Right lobe of liver (tissue), 6 donors: ENCODE data around the gene MEP1B. TPM values are rescaled to one million over a fixed set of nuclear protein-coding genes. Genes with fewer than 3 reads are reported as not detected.

Experiments used
- ATAC-seq, 4 donors: fragments of 200-7000 bp; cut with Tn5 transposase; one replicate each; pipeline ENCODE4 v1.9.1; 2020; ENCODE audit warnings: mild to moderate bottlenecking in 4 of 4, moderate library complexity in 4 of 4
- DNase-seq, 3 donors: peaks; one replicate each; pipeline ENCODE4 v3.0.0-alpha.2; 2020
- H3K27ac ChIP-seq, 3 donors: fragments of 200-600 bp; one replicate each; pipeline ENCODE4 v1.8.0; 2022
- H3K27me3 ChIP-seq, 2 donors: fragments of 200-600 bp; one replicate each; pipeline ENCODE4 v1.8.0; 2022
- H3K36me3 ChIP-seq, 4 donors: fragments of 200-600 bp; sonication (generic) in 1 of 4; one replicate each; pipeline versions ENCODE4 v1.5.1 to v1.8.0; 2017 to 2022; ENCODE audit warnings: control low read depth in 1 of 4
- H3K4me1 ChIP-seq, 4 donors: fragments of 200-600 bp; sonication (generic) in 1 of 4; one replicate each; pipeline versions ENCODE4 v1.5.1 to v1.8.0; 2017 to 2022; ENCODE audit warnings: control low read depth in 1 of 4
- H3K4me3 ChIP-seq, 3 donors: fragments of 200-600 bp; one replicate each; pipeline ENCODE4 v1.8.0; 2022
- H3K9me3 ChIP-seq, 4 donors: fragments of 200-600 bp; sonication (generic) in 1 of 4; one replicate each; pipeline versions ENCODE4 v1.5.1 to v1.8.0; 2017 to 2022; ENCODE audit warnings: control low read depth in 1 of 4
- CTCF ChIP-seq, 4 donors: fragments of 200-600 bp in 3 of 4; fragments of 450-650 bp in 1 of 4; IDR thresholded peaks; one replicate each; pipeline versions ENCODE4 v1.5.1 to v1.8.0; 2016 to 2022; ENCODE audit warnings: antibody characterized with exemption in 4 of 4, mild to moderate bottlenecking in 2 of 4
- POLR2A ChIP-seq: fragments of 450-650 bp; IDR thresholded peaks from one replicate; pipeline ENCODE4 v1.6.1; 2017; ENCODE audit warnings: antibody characterized with exemption, mild to moderate bottlenecking
- WGBS: methylation state at CpG from one replicate; pipeline ENCODE4 v1.1.6; 2018; ENCODE audit warnings: low coverage, low lambda C conversion rate; ENCODE audit not compliant: insufficient coverage; ENCODE audit errors: missing lambda C conversion rate; 5-methylcytosine and 5-hydroxymethylcytosine counted together
- intact Hi-C, 2 donors: fragments of 100-400 bp; cut with DNase I; formaldehyde crosslinking; loops; one replicate each; pipeline versions ENCODE4 v1.11.2 to v1.14.1; 2022
- long read RNA-seq: library from polyadenylated mRNA; unstranded; transcript quantifications from one replicate; pipeline ENCODE4 v2.0.0, GENCODE V29; 2019
- total RNA-seq, 6 experiments: library from RNA; depleted of rRNA in 2 of 6; stranded (reverse); fragments of >200 nt in 2 of 6; fragmentation: NEBNext Ultra II Directional in 3 of 6; extraction: Animal tissue kit (Norgen Biotek cat#: 25700) in 3 of 6; gene quantifications; one replicate each; pipeline versions ENCODE4 v1.1.0 to v1.2.4, GENCODE V29; 2016 to 2023
- donor health status: DM: no; HTN: yes; CAD: no.
- donor health status: DM: no; HTN: no; CAD: no.
- donor health status: DM: no; HTN: no; CAD: no.
- donor health status: DM: no; HTN: yes; CAD: no.
- donor health status: DM: no; HTN: yes; CAD: no.

The MEP1B gene
- total RNA-seq = 1 to 10 TPM in 1 of 6 experiments, under 1 TPM in 3, not detected in 2; 0.56 to 1.7 (median 0.66) TPM
- long read RNA-seq = 0 reads

DNA sequence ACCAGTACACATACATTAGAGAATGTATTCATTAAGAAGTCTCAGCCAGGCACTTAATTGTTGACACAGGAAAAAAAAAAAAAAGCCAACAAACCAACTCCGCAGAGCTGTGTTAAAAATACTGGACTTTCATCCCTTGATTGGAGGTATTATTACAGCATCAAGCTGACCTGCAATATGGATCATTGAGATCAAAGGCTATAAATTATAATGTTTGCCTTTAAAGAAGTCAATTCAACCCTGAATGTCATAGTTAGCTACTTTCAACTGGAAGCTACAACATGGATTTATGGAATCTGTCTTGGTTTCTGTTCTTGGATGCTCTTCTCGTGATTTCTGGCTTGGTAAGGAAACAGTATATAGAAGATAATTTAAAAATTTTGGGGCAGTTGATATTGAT lies at the start of gene MEP1B:
TSS of gene MEP1B (plus strand) at position 250 of the 400 bp plus-strand sequence. CDS start at position 282, 32 bp downstream.
- peaks cover 0 to 6% (median 0%) of the 10 kb centered on the region in 4 donors for H3K4me1 ChIP-seq
- no peaks in the 10 kb centered on the region for H3K9me3 ChIP-seq
- intact Hi-C loops = no loop called here
- H3K36me3 ChIP-seq = no peaks in the 10 kb centered on the region
- no peak within 1 kb of the TSS for H3K27ac ChIP-seq
- WGBS = 46% methylated on average over 2 of the region's 2 CpGs
- TF ChIP-seq POLR2A (no peak), CTCF (IDR thresholded peaks at IDR 0.05) (no peak)
- peak; percentile 33 to 68 (median 60) for ATAC-seq
- H3K4me3 ChIP-seq = no peak within 1 kb of the TSS
- no peaks in the 10 kb centered on the region for H3K27me3 ChIP-seq
- DNase-seq = no peak

GRCh38 chr18:32148185-32148870 lies 41.5 kb upstream of the MEP1B start:
- DNase-seq (no peak), ATAC-seq (peak in 2 of 4 donors; percentile 61 to 70)
- Histone ChIP-seq H3K4me3 (no peak overlapping the region), H3K36me3 (no peaks in the 10 kb centered on the region), H3K9me3 (no peaks in the 10 kb centered on the region), H3K27ac (no peak overlapping the region), H3K27me3 (no peaks in the 10 kb centered on the region), H3K4me1 (no peaks in the 10 kb centered on the region)
- 34% methylated on average over 2 of the region's 2 CpGs for WGBS
- intact Hi-C loops = no loop called here
- TF ChIP-seq POLR2A = no peak
- no peak for TF ChIP-seq CTCF (IDR thresholded peaks at IDR 0.05)

GRCh38 chr18:32152705-32153448 lies 37.0 kb upstream of the MEP1B start:
- Histone ChIP-seq H3K27me3 (no peaks in the 10 kb centered on the region), H3K27ac (no peak overlapping the region), H3K9me3 (no peaks in the 10 kb centered on the region), H3K4me1 (no peaks in the 10 kb centered on the region), H3K4me3 (no peak overlapping the region), H3K36me3 (no peaks in the 10 kb centered on the region)
- DNase-seq (no peak), ATAC-seq (no peak)
- intact Hi-C loops = loop anchor here (10.0 kb wide), 2 partner anchors 122 to 402 kb away; no protein-coding TSS in a partner anchor
- 45% methylated on average over 4 of the region's 5 CpGs for WGBS
- TF ChIP-seq CTCF (IDR thresholded peaks at IDR 0.05) = no peak
- TF ChIP-seq POLR2A = no peak

DNA sequence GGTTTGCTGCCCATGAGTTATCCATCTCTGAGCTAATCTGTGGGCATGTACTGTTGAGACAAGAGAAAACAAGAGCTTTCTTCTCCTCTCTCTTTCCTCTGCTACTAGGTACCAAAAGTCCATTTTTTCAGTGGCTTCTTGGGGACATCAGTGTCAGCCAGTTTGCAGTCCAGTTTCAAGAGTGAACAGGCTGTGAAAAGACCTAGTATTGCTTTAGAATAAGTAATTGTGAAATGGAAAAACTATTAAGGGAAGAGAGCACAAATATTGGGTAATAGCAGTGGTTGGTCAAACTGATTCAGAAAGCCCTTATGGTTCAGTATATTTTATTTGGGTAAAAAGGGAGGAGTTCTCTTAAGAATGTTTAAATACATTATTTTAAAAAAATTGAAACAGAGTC lies 33.0 kb upstream of the MEP1B start:
- Histone ChIP-seq H3K4me1 (no peaks in the 10 kb centered on the region), H3K27ac (no peak overlapping the region), H3K4me3 (no peak overlapping the region), H3K9me3 (no peaks in the 10 kb centered on the region), H3K27me3 (no peaks in the 10 kb centered on the region), H3K36me3 (no peaks in the 10 kb centered on the region)
- peak in 1 of 4 donors; percentile 56 for ATAC-seq
- DNase-seq = no peak
- intact Hi-C loops = loop anchor here (5.0 to 10.0 kb wide), 3 partner anchors 118 to 398 kb away; no protein-coding TSS in a partner anchor
- TF ChIP-seq CTCF (IDR thresholded peaks at IDR 0.05) = no peak
- TF ChIP-seq POLR2A = no peak
